HG02571 (cell line): Measurements from ENCODE around the gene P2RY8.
"Not testable (repeated sequence)": the region's sequence is repeated elsewhere in the genome, so short reads cannot be mapped to it uniquely, and the experiment has no call there.

Experiments
- ATAC-seq: cut with Tn5 transposase; IDR thresholded peaks from one replicate; pipeline ENCODE4 v1.9.1; 2021; ENCODE audit warnings: mild to moderate bottlenecking, moderate library complexity; ENCODE audit not compliant: unreplicated experiment

The P2RY8 gene, protein sequence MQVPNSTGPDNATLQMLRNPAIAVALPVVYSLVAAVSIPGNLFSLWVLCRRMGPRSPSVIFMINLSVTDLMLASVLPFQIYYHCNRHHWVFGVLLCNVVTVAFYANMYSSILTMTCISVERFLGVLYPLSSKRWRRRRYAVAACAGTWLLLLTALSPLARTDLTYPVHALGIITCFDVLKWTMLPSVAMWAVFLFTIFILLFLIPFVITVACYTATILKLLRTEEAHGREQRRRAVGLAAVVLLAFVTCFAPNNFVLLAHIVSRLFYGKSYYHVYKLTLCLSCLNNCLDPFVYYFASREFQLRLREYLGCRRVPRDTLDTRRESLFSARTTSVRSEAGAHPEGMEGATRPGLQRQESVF

DNA sequence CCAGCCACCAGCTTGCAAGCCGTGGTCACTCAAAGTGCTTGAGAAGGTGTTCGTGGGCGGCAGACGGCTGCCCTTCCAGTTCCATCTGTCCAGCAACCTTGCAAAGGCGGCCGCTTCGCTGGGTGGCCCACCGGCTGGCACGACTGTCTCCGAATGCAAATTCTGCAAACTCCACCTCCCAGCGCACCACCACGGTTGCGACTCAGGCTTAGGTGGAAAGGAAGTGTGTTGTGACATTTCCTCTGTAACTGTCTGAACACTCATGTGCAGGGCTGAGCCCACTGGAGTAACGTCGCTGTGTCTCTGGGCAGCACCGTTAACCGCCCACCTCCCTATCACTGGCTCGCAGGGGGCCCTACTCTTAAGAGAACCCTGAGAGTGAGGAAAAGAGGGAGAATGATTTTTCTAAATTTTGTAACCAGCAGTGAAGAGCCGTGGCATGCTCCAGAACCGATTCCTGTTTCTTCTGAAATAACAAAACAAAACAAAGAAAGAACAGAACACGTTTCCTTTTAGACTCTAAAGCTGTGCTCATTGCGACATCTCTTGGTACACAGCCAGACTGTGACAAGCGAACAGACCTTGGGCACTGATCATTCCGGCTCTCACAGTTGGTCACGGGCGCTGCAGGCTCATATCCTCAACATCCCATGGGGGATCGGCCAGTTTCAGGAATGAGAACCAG, at the start of gene P2RY8:
Gene P2RY8 (minus strand): TSS at position 155 of the 685 bp plus-strand sequence. CDS start 70,627 bp downstream, outside the sequence.
- ATAC-seq = peak; percentile 51

DNA sequence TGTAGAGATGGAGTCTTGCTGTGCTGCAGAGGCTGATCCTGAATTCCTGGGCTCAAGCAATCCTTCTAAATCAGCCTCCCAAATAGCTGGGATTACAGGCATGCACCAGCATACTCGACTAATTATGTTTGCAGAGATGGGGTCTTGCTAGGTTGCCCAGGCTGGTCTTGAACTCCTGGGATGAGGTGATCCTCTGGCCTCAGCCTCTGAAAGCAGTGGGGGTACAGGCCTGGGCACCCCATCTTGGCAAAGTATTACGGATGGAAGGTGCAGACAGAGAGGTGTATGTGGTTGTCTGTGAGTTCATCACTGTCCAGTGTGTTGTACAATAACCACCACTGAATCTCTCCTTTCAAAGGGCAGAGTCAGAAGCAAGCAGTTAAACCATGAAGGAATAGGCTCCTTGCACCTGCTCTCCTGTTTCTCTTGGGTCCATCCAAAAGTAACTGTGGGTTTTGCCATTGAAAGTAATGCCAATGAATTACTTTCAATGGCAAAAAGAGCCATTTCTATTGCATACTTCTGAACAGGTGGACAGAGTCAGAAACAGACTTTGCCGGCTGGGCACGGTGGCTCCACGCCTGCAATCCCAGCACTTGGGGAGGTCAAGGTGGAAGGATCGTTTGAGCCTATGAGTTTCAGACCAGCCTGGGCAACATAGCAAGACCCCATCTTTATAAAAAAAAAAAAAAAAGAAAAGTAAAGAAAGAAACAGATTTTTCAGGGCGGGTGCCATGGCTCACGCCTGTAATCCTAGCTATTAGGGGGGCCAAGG, 47.4 kb upstream of the P2RY8 start:
- ATAC-seq = no peak

DNA sequence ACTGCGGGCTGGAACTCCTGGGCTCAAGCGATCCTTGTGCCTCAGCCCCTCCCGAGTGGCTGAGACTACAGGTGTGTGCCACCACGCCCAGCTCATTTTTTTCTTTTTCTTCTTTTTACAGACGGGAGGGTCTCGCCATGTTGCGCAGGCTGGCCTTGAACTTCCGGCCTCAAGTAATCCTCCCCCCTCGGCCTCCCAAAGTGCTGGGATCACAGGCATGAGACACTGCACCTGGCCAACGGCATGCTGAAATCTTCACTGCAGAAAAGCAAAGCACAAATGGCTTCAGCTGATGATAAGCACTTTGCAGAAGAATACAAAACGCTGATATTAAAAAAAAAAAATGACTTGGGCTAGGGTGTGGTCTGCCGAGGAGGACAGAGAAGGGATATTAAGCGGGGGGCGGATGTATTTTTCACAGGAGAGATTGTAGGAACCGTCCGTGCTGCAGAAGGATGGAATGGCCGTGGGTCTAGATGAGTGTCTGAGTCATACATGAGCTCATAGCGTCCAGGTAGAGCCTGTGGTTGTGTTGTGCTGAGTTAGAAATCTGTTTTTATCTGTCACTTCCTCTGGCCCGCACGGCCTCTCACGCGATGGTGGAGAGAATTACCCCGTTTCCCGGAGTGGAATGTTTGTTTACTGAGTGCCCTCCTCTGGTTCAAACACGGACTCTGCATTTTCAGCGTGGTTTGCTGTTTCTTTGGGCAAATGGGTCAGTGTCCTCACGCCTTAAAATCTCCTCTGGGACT, 45.9 kb upstream of the P2RY8 start:
- peak; percentile 49 for ATAC-seq

DNA sequence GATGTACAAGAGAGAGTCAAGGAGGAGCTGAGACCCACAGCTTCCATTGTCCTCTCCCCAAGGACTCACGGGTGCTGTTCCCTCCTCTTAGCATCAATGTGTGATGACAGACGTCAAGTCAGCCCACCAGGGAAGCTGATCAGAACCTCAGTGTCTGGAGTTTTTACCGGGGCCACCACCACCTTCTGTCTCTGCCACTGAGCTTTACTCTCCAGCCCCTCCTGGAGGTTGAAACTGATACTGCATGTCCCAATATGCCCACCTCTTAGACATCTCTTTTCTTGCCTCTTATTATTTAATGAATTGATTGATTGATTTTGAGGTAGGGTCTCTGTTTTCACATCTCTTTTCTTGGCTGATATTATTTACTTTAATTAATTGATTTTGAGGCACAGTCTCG, 44.1 kb upstream of the P2RY8 start:
- no peak for ATAC-seq

DNA sequence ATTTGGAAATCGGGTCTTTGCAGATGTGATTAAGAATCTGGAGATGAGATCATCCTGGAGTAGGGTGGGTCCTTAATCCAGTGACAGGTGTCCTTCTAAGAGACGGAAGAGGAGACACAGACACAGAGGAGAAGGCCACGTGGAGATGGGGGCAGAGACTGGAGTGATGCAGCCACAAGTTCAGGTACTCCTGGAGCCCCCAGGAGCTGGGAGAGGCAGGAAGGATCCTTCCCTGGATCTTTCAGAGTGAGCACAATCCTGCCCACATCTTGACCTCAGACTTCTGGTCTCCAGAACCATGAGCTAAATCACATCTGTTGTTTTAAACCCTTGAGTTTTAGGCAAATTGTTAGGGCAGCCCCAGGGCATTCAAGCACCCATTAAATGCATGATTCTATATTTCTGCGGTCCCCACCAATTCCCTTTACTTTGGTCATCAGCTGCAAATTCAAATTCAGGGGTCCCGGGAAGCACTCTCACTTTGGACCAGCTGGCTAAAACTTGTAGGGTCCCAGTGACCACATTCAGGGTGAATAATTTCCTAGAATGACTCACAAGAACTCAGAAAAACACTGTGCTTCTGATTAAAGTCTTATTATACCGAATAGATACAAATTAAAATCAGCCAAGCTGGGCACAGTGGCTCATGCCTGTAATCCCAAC, 41.7 kb upstream of the P2RY8 start:
- ATAC-seq = no peak

DNA sequence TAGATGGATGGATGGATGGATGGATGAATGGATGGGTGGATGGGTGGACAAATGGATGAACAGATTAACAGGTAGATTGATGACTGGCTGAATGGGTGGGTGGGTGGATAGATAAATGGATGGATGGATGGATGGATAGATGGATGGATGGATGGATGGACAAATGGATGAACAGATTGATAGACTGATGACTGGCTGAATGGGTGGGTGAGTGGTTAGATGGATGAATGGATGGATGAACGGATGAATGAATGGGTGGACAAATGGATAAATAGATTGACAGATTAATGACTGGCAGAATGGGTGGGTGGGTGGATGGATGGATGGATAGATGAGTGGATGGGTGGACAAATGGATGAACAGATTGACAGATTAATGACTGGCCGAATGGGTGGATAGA, 40.9 kb upstream of the P2RY8 start:
- no peak for ATAC-seq

DNA sequence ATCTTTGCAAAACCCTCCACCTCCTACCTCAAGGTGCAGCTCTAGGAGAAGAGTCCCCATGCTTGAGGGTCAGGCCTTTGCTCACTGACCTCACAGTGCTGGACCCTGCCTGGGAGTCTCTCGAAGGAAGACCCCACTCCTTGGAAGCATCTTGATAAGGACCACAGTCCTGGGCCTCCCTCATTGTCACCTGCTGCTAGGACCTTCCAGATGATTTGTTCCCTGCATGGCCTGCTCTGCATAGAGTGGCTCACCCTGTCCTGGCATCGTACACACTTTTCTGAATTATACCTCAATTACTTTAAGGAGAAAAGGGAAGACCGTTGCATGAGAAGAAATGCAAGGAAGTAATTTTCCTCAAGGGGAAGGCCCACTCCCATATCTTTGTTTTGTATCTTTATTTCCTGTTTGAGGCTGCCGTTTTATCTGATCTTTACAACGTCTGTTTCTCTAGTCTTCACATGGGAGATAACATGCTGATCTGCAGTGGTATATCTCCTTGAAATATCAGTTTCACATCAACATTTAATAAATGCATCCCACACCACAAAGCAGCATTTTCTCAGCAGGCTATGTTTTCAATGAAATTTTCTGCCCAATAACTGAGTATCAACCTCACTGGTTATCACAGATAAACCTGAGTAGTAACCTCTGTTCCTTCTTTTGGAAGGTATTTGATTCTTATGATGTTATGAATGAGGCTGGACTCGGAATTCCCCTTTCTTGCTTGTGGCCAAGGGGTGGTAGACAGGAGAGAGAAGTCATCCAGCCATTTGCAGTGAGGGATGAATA, 39.4 kb upstream of the P2RY8 start:
- no peak for ATAC-seq

DNA sequence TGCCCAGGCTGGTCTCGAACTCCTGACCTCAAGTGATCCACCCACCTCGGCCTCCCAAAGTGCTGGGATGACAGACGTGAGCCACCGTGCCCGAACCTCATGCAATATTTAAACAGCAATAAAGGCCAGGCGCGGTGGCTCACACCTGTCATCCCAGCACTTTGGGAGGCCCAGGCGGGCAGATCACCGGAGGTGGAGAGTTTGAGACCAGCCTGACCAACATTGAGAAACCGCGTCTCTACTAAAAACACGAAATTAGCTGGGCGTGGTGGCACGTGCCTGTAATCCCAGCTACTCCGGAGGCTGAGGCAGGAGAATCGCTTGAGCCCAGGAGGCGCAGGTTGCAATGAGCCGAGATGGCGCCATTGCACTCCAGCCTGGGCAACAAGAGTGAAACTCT, 37.2 kb upstream of the P2RY8 start:
- ATAC-seq = not testable (repeated sequence)

DNA sequence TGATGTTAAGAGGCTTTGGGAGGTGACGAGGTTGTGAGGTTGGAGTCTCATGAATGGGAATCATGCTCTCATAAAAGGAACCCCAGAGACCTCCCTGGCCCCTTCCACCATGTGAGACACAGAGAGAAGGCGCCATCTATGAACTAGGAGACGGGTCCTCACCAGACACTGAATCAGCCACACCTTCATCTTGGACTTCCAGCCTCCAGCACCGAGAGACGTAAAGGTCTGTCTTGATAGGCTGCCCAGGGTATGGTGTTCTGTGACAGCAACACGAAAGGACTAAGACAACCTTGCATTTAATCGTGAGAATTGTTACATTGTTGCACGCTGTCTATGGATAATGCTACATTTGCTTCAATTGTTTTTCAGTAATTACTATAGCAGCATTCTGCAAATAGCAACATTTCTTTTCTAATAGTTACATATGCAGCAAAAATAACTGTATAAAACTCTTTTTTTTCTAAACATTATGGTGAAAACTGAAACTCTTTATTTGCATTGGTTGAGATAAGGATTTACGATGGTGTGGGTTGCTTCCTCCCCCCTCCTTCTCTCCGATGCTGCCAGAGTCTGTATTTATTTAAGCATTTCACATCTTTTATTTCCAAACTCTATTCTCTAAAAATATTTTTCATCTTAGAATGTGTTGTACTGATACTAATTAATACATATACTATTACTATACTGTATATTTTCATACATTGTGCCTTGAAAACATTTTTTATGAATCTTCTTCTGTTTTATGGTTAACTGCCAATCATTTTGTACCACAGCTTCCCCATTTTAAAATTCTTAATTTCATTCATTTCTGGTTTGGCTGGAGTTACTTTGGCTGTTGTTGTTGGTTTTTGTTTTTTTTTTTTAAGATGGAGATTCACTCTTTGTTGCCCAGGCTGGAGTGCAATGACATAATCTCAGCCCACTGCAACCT, 28.0 kb upstream of the P2RY8 start:
- ATAC-seq = no peak

DNA sequence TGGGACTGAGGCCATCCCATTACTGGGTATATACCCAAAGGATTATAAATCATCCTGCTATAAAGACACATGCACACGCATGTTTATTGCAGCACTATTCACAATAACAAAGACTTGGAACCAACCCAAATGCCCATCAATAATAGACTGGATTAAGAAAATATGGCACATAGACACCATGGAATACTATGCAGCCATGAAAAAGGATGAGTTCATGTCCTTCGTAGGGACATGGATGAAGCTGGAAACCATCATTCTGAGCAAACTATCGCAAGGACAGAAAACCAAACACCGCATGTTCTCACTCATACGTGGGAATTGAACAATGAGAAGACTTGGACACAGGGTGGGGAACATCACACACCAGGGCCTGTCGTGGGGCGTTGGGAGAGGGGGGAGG, 27.1 kb upstream of the P2RY8 start:
- ATAC-seq = not testable (repeated sequence)

DNA sequence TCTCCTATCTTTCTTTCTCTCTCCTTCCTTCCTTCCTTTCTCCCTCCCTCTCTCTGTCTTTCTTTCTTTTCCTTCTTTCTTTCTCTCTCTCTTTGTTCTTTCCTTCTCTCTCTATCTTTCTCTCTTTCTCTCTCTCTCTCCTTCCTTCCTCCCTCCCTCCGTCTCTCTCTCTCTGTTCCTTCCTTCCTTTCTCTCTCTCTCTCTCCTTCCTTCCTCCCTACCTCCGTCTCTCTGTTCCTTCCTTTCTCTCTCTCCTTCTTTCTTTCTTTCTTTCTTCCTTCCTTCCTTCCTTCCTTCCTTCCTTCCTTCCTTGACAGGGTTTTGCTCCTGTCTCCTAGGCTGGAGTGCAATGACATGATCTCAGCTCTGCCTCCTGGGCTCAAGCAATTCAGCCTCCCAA, 24.2 kb upstream of the P2RY8 start:
- ATAC-seq = no peak

DNA sequence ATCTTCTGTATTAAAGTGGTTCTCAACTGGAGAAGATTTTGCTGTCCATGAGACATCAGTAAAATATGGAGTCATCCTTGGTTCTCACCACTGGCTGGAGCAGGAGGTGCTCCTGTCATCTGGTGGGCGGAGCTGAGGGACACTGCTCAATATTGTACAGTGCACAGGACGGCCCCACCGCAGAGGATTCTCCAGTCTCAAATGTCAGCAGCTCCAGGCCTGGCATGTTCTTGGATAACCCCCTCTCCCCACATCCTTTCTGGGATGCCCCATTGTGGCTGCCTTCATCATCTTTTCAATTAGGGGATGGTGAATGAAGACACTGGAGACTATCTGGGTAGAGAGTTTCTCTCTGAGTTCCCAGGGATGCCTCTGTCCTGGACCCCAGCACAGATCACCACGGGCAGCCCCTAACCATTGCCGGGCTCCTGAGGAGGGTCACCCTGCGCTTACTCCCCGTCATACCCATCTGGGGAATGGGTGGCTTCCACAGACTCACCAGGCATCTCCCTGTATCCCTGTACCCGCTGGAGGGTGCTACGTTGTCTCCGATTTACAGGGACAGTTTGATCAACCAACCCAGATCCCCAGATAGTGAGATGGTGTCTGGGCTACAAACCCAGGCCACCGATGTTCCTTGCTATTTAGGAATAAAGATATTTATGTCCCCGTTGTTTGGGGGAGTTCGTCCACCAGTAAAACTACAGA, 21.9 kb upstream of the P2RY8 start:
- ATAC-seq = no peak

DNA sequence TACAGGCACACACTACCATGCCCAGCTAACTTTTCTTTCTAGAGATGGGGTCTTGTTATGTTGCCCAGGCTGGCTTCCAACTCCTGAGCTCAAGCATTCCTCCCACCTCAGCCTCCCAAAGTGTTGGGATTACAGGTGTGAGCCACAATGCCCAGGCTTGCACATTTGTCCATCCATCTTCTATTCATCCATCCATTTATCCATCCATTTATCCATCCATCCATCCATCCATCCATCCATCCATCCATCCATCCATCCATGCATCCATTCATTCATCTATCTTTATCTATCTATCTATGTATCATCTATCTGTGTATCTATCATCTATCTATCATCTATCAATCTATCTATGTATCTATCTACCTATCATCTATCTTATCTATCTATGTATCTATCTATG, 20.5 kb upstream of the P2RY8 start:
- not testable (repeated sequence) for ATAC-seq

DNA sequence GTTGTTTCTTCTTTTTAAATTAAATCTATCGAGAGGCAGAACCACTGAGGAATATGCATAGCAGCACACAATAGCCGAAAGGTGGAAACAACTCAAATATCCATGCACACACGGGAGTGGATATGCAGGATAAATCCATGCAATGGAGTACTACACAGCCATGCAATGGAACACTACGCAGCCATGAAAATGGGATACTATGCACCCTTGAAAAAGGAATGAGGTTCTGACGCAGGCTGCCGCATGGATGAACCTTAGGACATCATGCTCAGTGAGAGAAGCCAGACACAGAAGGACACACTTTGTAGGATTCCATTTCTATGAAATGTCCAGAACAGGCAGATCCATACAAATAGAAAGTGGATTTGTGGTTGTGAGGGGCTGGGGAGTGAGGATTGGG, 18.4 kb upstream of the P2RY8 start:
- ATAC-seq = no peak

DNA sequence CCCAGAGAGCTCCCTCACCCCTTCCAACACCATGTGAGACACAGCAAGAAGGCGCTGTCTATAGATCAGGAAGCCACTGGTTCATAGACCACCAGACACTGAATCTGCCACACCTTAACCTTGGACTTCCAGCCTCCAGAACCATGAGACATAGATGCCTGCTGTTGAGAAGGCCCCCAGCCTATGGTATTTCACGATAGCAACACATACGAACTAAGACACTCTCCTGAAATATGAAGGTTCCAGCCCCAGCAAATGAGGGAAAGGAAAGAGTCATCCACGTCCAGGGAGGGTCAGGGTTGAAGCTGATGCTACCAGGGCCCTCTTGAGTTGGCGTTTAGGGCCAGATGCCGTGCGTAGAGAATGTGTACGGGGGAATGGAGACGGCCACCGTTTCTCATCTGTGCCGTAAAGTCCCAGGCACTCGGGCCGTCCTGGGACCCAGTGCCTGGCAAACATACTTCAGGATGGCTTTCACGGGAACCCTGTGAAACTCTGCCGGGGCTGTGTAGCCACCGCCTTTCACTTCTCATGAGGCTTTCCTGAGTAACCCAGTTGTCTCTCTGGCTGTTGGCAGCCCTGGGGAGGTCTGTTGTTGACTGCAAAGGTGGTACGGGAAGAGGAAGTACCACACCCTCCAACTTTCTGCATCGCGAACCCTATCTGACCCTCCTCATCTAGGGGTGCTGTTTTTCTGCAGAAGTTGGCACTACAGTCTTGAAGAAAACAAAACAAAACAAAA, 17.7 kb upstream of the P2RY8 start:
- ATAC-seq = no peak

DNA sequence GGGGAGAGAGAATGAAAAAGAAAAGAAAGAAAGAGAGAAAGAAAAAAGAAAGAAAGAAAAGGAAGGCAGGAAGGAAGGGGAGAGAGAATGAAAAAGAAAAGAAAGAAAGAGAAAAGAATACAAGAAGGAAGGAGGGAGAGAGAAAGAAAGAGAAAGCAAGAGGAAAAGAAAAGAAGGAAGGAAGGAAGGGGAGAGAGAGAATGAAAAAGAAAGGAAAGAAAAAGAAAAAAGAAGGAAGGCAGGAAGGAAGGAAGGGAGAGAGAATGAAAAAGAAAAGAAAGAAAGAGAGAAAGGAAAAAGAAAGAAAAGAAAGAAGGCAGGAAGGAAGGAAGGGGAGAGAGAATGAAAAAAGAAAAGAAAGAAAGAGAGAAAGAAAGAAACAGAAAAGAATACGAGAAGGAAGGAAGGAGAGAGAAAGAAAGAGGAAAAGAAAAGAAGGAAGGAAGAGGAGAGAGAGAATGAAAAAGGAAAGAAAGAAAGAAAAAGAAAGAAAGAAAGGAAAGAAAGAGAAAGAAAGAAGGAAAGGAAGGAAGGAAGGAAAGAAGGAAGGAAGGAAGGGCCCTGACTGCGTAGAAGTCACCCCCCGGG, 15.1 kb upstream of the P2RY8 start:
- no peak for ATAC-seq

DNA sequence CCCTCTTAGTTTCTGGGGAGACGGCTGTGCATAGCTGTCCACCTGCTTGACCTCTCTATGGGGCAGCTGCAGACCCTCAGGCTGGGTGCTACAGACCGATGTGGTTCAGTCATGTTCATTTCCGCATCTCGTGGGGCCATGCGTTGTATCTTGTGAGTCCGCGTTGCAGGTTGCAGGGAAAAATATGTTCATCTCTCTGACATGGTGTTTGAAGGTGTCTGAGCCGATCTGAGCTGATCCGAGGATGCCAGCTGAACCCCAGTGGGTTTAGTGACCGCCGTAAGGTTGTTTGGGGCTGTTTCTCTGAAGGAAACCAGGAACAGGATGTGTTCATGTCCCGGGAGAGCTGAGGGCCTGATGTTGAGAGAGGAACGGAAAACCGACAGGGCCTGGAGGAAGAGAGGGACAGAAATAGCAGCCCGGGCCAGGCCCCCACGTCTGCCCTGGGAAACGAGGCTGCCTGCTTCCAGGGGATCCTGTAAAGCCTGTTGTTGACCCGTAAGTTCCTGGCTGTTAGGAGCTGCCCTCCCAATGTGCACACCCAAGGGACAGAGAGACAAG, 9.8 kb upstream of the P2RY8 start:
- ATAC-seq = no peak
